Omental fat pad (tissue), 4 donors: ENCODE data around the gene CNNM2. TPM values are rescaled to one million over a fixed set of nuclear protein-coding genes. Genes with fewer than 3 reads are reported as not detected.

Experiments used
- ATAC-seq: fragments of 150-250 bp; one replicate; pipeline ENCODE4 v1.9.1; 2016; ENCODE audit warnings: mild to moderate bottlenecking, moderate library complexity; ENCODE audit not compliant: low FRiP score
- DNase-seq: peaks from one replicate; pipeline ENCODE4 v3.0.0-alpha.2; 2019; ENCODE audit warnings: low spot score
- total RNA-seq, 4 donors: library from RNA; depleted of rRNA; stranded (reverse); fragments of >200 nt; gene quantifications; one replicate each; pipeline ENCODE4 v1.1.0, GENCODE V29; 2016
- TF ChIP-seq, protein P1 (sequence below), 3 donors: fragments of 450-650 bp; IDR thresholded peaks; one replicate each; pipeline ENCODE4 v1.5.1; 2016 to 2017; ENCODE audit warnings: antibody characterized with exemption in 3 of 3, mild to moderate bottlenecking in 3 of 3, moderate library complexity in 2 of 3

CNNM2 gene
- 1 to 10 TPM; 2.3 to 9.8 (median 3.2) TPM for total RNA-seq

DNA sequence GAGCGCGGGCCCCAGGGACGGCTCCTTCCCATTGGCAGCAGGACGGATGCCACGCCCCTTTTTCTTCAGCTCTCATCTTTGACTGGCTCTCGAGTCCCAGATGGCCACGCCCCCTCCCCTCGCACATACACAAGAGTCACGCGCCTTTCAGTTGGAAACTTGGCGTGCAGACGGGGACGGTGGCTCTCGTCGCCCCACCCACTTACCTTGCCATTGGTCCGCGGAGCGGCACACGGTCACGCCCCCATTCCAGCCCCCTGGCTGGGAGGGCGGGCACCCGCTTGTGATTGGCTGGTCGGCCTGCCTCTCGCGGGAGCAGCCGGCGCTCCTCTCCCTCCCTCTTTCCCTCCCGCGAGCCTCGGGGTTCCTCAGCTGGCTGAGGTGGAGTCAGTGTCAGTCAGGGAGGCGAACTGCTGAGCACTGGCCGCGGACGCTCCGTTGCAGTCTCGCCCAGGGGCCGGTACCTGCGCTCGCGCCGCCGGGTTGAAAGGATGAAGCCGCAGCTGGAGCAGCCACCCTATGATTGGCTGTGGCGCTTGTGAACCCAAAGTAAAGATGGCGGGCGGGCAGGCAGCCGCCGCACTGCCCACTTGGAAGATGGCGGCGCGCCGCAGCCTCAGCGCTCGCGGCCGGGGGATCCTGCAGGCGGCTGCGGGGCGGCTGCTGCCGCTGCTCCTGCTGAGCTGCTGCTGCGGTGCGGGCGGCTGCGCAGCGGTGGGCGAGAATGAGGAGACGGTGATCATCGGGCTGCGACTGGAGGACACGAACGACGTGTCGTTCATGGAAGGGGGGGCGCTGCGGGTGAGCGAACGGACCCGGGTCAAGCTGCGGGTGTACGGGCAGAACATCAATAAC is at the start of gene CNNM2:
CNNM2 (plus strand) TSS at position 333 of the 855 bp plus-strand sequence; CDS start at position 520, 187 bp downstream.
- TF ChIP-seq, protein P1, sequence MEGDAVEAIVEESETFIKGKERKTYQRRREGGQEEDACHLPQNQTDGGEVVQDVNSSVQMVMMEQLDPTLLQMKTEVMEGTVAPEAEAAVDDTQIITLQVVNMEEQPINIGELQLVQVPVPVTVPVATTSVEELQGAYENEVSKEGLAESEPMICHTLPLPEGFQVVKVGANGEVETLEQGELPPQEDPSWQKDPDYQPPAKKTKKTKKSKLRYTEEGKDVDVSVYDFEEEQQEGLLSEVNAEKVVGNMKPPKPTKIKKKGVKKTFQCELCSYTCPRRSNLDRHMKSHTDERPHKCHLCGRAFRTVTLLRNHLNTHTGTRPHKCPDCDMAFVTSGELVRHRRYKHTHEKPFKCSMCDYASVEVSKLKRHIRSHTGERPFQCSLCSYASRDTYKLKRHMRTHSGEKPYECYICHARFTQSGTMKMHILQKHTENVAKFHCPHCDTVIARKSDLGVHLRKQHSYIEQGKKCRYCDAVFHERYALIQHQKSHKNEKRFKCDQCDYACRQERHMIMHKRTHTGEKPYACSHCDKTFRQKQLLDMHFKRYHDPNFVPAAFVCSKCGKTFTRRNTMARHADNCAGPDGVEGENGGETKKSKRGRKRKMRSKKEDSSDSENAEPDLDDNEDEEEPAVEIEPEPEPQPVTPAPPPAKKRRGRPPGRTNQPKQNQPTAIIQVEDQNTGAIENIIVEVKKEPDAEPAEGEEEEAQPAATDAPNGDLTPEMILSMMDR (IDR thresholded peaks at IDR 0.05) = no peak

DNA sequence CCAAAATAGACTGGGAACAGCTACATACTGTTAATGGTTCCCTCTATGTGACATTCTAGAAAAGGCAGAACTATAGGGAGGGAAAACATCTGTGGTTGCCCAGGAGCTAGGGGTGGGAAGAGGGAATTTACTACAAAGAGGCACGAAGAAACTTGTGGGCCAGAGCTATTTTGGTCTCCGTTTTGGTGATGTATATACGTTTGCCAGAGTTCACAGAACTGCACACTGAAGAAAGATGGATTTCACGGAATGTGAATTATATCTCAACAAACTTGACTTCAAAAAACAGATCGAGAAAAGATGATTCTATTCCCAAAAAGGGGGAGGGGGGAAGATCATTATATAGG is 49.2 kb upstream of the CNNM2 start:
- DNase-seq (no peak), ATAC-seq (no peak)
- TF ChIP-seq, protein P1 (IDR thresholded peaks at IDR 0.05) = no peak

More for the DNA sequence above, at the start of gene CNNM2:
- peak; percentile 99 for DNase-seq
- peak; percentile 98 for ATAC-seq

DNA sequence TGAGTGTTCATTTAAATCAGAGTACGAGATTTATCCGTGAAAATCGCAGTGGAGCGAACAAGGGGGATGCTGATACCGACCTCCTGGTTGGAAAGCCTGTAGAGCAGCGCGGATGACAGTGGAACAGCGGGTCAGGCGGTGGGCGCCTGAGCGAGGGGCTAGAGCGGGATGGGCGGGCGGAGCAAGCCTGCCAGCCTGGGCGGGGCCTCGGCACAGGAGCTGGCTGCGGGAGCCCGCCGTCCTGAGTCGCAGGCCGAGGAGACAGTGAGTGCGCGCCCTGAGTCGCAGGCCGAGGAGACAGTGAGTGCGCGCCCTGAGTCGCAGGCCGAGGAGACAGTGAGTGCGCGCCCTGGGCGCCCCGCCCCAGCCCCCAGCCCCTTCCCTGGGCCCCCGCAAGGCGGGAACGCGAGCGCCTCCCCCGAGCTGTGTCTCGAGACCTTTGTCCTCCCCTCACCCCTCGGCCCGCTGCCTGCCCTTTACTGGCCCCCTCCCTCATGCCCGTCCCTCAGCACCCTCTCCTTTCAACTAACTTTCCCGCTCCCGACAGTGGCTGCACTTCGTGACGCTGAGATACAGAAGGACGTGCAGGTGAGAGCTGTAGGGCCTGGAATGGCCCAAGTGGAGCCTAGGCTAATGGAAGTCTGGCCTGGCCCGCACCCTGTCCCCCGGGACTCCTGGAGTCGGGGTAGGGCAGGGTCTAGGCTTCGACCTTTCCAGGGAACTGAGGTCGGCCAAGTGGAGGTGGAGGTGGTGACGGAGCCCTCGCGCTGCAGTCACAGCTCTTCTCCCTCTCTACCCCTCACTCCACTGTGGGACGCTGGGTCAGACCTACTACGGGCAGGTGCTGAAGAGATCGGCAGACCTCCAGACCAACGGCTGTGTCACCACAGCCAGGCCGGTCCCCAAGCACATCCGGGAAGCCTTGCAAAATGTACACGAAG is 48.6 kb upstream of the CNNM2 start, which contains the start of gene AS3MT:
AS3MT (plus strand) TSS at position 213 of the 941 bp plus-strand sequence; CDS start at position 336, 123 bp downstream.
- TF ChIP-seq, protein P1 (IDR thresholded peaks at IDR 0.05) = no peak
- DNase-seq (no peak), ATAC-seq (peak; percentile 57)

DNA sequence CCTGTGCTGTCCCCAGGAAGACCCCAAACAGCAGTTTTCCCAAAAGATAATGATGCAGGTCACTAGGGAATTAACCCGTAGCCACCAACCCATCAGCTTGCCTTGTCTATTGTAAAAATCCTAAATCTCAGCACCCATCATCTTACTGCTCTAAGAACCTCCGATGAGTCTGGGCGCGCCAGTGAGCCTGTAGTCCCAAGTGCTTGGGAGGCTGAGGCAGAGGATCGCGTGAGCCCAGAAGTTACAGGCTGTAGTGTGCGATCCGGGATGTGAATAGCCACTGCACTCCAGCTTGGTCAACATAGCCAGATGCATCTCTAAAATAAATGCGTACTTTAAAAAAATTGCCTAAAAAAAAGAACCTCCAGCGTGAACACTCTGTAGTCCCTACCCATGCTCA is 47.9 kb upstream of the CNNM2 start:
- DNase-seq = no peak
- ATAC-seq = no peak
- TF ChIP-seq, protein P1 (IDR thresholded peaks at IDR 0.05) = no peak

DNA sequence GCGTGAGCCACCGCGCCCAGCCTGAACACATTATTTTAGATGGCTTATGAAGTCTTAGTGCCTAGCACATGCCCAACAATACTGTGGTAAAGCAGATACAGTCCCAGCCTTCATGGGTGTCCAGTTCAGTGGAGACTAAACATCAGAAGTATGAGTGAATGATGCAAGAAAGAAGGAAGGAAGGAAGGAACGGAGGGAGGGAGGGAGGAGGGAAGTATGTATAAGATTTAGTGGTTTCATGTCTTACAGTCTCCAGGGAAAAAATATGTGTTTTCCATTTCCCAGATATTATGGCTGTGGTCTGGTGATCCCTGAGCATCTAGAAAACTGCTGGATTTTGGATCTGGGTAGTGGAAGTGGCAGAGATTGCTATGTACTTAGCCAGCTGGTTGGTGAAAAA is 45.9 kb upstream of the CNNM2 start:
- DNase-seq = no peak
- ATAC-seq = no peak

DNA sequence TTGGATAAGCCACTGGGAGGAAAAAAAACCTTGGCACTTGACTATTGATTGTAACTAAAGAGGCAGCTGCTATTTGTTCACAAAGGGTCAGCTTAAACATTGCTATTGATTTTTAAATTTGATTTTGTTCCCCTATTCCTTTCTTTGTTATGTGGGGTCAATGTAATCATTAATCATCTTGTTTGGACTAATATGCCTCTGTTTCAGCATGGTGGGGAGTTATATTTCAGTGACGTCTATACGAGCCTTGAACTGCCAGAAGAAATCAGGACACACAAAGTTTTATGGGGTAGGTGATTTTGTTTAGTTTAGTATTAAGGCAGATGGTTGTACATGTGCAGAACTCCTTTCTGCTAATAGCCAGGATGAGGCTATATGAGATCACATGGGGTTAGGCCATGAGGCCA is 41.3 kb upstream of the CNNM2 start:
- TF ChIP-seq, protein P1 (IDR thresholded peaks at IDR 0.05) = no peak
- DNase-seq = no peak
- no peak for ATAC-seq

More for the DNA sequence above, 45.9 kb upstream of the CNNM2 start:
- TF ChIP-seq, protein P1 (IDR thresholded peaks at IDR 0.05) = no peak
